Kidney (tissue), 14 donors: ENCODE results near the gene DUS3L. TPM values are rescaled to one million over a fixed set of nuclear protein-coding genes. Genes with fewer than 3 reads are reported as not detected.

Experiments
- DNase-seq, 5 donors: peaks; one replicate each; pipeline ENCODE4 v3.0.0-alpha.2; 2013 to 2020
- FAIRE-seq: peaks from 2 replicates; lab custom pipeline; 2012; peaks lifted over from hg19 to GRCh38; lab: Jason Lieb, UNC
- H3K27ac ChIP-seq, 2 donors: one replicate each; pipeline ENCODE4 v1.7.0; 2013; ENCODE audit warnings: low read depth in 2 of 2, low read length in 2 of 2, inconsistent platforms in 1 of 2
- H3K27me3 ChIP-seq: one replicate; pipeline ENCODE4 v1.7.1; 2013; ENCODE audit warnings: low read length, inconsistent platforms; ENCODE audit not compliant: control insufficient read depth, insufficient read depth
- H3K36me3 ChIP-seq, 3 donors: one replicate each; pipeline versions ENCODE4 v1.7.0 to v1.7.1; 2013; ENCODE audit warnings: low read length in 3 of 3, control low read depth in 1 of 3, inconsistent platforms in 1 of 3; ENCODE audit not compliant: insufficient read depth in 3 of 3, control insufficient read depth in 2 of 3
- H3K4me1 ChIP-seq, 3 donors: one replicate each; pipeline versions ENCODE4 v1.7.0 to v1.7.1; 2013; ENCODE audit warnings: low read length in 3 of 3, inconsistent platforms in 1 of 3, low read depth in 1 of 3; ENCODE audit not compliant: control insufficient read depth in 2 of 3, insufficient read depth in 2 of 3
- H3K4me3 ChIP-seq, 3 donors: one replicate each; pipeline versions ENCODE4 v1.7.0 to v1.8.1; 2013; ENCODE audit warnings: low read length in 3 of 3, control low read depth in 1 of 3, inconsistent platforms in 1 of 3
- H3K9ac ChIP-seq, 3 donors: one replicate each; pipeline versions ENCODE4 v1.7.0 to v1.7.1; 2013; ENCODE audit warnings: low read length in 3 of 3, control low read depth in 1 of 3, inconsistent platforms in 1 of 3
- H3K9me3 ChIP-seq, 3 donors: one replicate each; pipeline versions ENCODE4 v1.7.0 to v1.7.1; 2013; ENCODE audit warnings: low read length in 3 of 3, control low read depth in 1 of 3, inconsistent platforms in 1 of 3; ENCODE audit not compliant: control insufficient read depth in 2 of 3, insufficient read depth in 1 of 3
- CTCF ChIP-seq: IDR thresholded peaks from 3 replicates; pipeline ENCODE4 v1.5.1; 2012; ENCODE audit warnings: mild to moderate bottlenecking, moderate library complexity, borderline replicate concordance; ENCODE audit not compliant: insufficient read depth; ENCODE audit errors: extremely low read depth
- intact Hi-C: fragments of 100-400 bp; cut with DNase I; formaldehyde crosslinking; loops from one replicate; pipeline ENCODE4 v1.11.1; 2022
- polyA plus RNA-seq: library from polyadenylated mRNA; stranded (reverse); fragments of 350-450 nt; fragmentation: Illumina TruSeq; extraction: RNeasy Lipid Tissue Mini Kit (QIAGEN cat#74804); gene quantifications from one replicate; pipeline ENCODE4 v1.2.3, GENCODE V29; 2014; ENCODE audit warnings: low read depth, low replicate concordance; ENCODE audit not compliant: insufficient read depth
- total RNA-seq: library from RNA; stranded (reverse); fragmentation: NEBNext Ultra II Directional; extraction: Animal tissue kit (Norgen Biotek cat#: 25700); gene quantifications from one replicate; pipeline ENCODE4 v1.2.1, GENCODE V29; 2021
- donor health status: control.
- donor health status: control.
- donor health status: control.
- donor health status: control.
- donor health status: control.
- donor health status: DM: yes; HTN: yes; CAD: no.
- donor health status: Normal renal cell carcinoma (clear cell type).

Gene DUS3L
- total and polyA plus RNA-seq, 2 donors from 2014 or later, result 18.1 to 37.6 TPM

GRCh38 chr19:5838353-5839064 is 47.5 kb upstream of the DUS3L start:
- Histone ChIP-seq H3K4me1 (no peaks in the 10 kb centered on the region), H3K27ac (peak overlapping the region; percentile 89 to 90), H3K9ac (peak overlapping the region in 2 of 3 donors; percentile 49 to 90), H3K27me3 (no peaks in the 10 kb centered on the region), H3K36me3 (no peaks in the 10 kb centered on the region), H3K9me3 (no peaks in the 10 kb centered on the region), H3K4me3 (peak overlapping the region in 2 of 3 donors; percentile 80 to 84)
- FAIRE-seq (no peak), DNase-seq (peak in 1 of 5 donors; percentile 59)
- intact Hi-C loops, result no loop called here
- TF ChIP-seq CTCF, result no peak

- peaks cover 0 to under 1% (median 0%) of the 10 kb centered on the region in 3 donors for H3K36me3 ChIP-seq
- H3K27ac ChIP-seq, result peak overlapping the region; percentile 89 to 90
- H3K9me3 ChIP-seq, result no peaks in the 10 kb centered on the region
- no peak for TF ChIP-seq CTCF
- intact Hi-C loops, result no loop called here
- peak overlapping the region in 2 of 3 donors; percentile 49 to 90 for H3K9ac ChIP-seq
- H3K4me1 ChIP-seq, result no peaks in the 10 kb centered on the region
- H3K4me3 ChIP-seq, result peak overlapping the region in 2 of 3 donors; percentile 80 to 84
- peak in 2 of 5 donors; percentile 48 to 62 for DNase-seq
- no peak for FAIRE-seq
- H3K27me3 ChIP-seq, result no peaks in the 10 kb centered on the region
These were observed 46.9 kb upstream of the DUS3L start for GRCh38 chr19:5837761-5838352.

GRCh38 chr19:5832527-5833216 is 41.7 kb upstream of the DUS3L start:
- no peaks in the 10 kb centered on the region for H3K9me3 ChIP-seq
- FAIRE-seq, result no peak

More at GRCh38 chr19:5832527-5833216, 41.7 kb upstream of the DUS3L start:
- Histone ChIP-seq H3K4me1 (peaks cover 0 to 10% (median 3%) of the 10 kb centered on the region in 3 donors), H3K4me3 (peak overlapping the region in 1 of 3 donors; percentile 35), H3K9ac (no peak overlapping the region), H3K27ac (no peak overlapping the region), H3K36me3 (peaks cover 0 to 3% (median 0%) of the 10 kb centered on the region in 3 donors), H3K27me3 (no peaks in the 10 kb centered on the region)
- intact Hi-C loops, result no loop called here
- no peak for DNase-seq
- no peak for TF ChIP-seq CTCF
